EH (cell line): ENCODE data around the gene CAB39L.

Experiments used
- DNase-seq: peaks from one replicate; pipeline ENCODE4 v3.0.0-alpha.2; 2015; ENCODE audit warnings: low read depth

CAB39L gene

GRCh38 chr13:49443704-49444523 lies at the start of gene CAB39L, which contains the start of gene SETDB2:
TSS of gene CAB39L (minus strand) at chr13:49444064. CDS start at chr13:49382910, 61,154 bp downstream.
TSS of gene SETDB2 (plus strand) at chr13:49444274. CDS start at chr13:49451894, 7,620 bp downstream.
- DNase-seq = peak; percentile 99

- DNase-seq = no peak
Observed at GRCh38 chr13:49488563-49488962, 44.7 kb upstream of the CAB39L start.

GRCh38 chr13:49481788-49482187 lies 37.9 kb upstream of the CAB39L start:
- no peak for DNase-seq

- DNase-seq = no peak
Observed at GRCh38 chr13:49476529-49476928, 32.7 kb upstream of the CAB39L start.

GRCh38 chr13:49472186-49472585 lies 28.3 kb upstream of the CAB39L start:
- no peak for DNase-seq

GRCh38 chr13:49466292-49466838 lies 22.5 kb upstream of the CAB39L start:
- DNase-seq = no peak

GRCh38 chr13:49464621-49465325 lies 20.9 kb upstream of the CAB39L start:
- peak; percentile 49 for DNase-seq

GRCh38 chr13:49464085-49464484 lies 20.2 kb upstream of the CAB39L start:
- no peak for DNase-seq

- no peak for DNase-seq
Observed at GRCh38 chr13:49459580-49459979, 15.7 kb upstream of the CAB39L start.

- peak; percentile 58 for DNase-seq
Observed at GRCh38 chr13:49457221-49457620, 13.4 kb upstream of the CAB39L start.

- no peak for DNase-seq
Observed at GRCh38 chr13:49456156-49456555, 12.3 kb upstream of the CAB39L start.

- no peak for DNase-seq
Observed at GRCh38 chr13:49455007-49455398, 11.1 kb upstream of the CAB39L start.

- DNase-seq = peak; percentile 75
Observed at GRCh38 chr13:49454388-49455006, 10.6 kb upstream of the CAB39L start.

- DNase-seq = no peak
Observed at GRCh38 chr13:49453465-49453864, 9.6 kb upstream of the CAB39L start.

GRCh38 chr13:49452725-49453457 lies 9.0 kb upstream of the CAB39L start:
- no peak for DNase-seq

GRCh38 chr13:49450105-49450819 lies 6.4 kb upstream of the CAB39L start:
- no peak for DNase-seq

GRCh38 chr13:49448753-49449152 lies 4.9 kb upstream of the CAB39L start:
- DNase-seq = no peak

- no peak for DNase-seq
Observed at GRCh38 chr13:49446473-49446872, 2.6 kb upstream of the CAB39L start.

- DNase-seq = peak; percentile 85
Observed at GRCh38 chr13:49444524-49445395, 896 bp upstream of the CAB39L start.

GRCh38 chr13:49443357-49443703 lies 534 bp downstream of the CAB39L start:
- DNase-seq = peak; percentile 57
